Peyer's patch (tissue), 4 donors: ENCODE measurements around the gene CDH23.

Experiments used
- CTCF ChIP-seq, 6 experiments: fragments of 450-650 bp in 4 of 6; fragments of 200-600 bp in 2 of 6; sonication (generic) in 1 of 6; IDR thresholded peaks; one replicate each; pipeline ENCODE4 v1.5.1; 2017 to 2019; ENCODE audit warnings: antibody characterized with exemption in 6 of 6, mild to moderate bottlenecking in 3 of 6, moderate library complexity in 1 of 6
- POLR2A ChIP-seq, 2 donors: fragments of 450-650 bp; IDR thresholded peaks; one replicate each; pipeline ENCODE4 v1.5.1; 2017; ENCODE audit warnings: antibody characterized with exemption in 2 of 2, mild to moderate bottlenecking in 2 of 2, moderate library complexity in 2 of 2

DNA sequence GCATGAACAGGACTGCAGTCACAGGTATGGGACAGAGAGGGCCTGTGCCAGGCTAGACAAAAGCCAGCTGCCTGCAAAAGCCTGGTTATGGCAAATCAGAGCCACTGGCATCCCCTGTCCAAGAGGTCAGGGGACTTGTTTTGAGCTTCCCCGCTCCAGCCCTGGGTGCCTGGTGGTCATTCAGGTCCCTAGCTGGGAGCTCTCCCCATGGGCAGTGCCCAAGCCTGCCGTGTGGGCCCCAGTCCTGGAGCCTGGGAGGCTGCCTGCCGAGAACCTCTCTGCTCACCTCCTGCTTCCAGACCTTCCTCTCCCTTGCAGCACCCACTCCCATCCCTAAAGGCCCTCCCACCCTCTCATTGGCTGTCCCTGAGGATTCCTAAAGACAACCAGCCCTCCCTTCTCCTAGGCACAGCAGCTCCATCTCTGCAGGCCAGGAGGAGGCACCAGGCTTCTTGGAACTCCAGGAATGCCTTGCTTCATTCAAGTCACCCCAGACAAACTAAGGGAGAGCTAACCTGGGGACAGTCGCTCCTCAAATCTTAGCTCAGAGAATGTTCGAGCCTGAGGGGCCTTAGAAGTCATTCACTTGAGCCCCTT lies 172.3 kb downstream of the CDH23 start:
- no peak for TF ChIP-seq CTCF (IDR thresholded peaks at IDR 0.05)
- TF ChIP-seq POLR2A (IDR thresholded peaks at IDR 0.05) = no peak
